GM18526 (cell line): ENCODE results near the gene COL3A1.

Experiments
- POLR2A ChIP-seq: IDR thresholded peaks from 3 replicates; pipeline ENCODE4 v1.6.1; 2011; ENCODE audit not compliant: insufficient read length; ENCODE audit errors: extremely low read depth

COL3A1 gene

DNA sequence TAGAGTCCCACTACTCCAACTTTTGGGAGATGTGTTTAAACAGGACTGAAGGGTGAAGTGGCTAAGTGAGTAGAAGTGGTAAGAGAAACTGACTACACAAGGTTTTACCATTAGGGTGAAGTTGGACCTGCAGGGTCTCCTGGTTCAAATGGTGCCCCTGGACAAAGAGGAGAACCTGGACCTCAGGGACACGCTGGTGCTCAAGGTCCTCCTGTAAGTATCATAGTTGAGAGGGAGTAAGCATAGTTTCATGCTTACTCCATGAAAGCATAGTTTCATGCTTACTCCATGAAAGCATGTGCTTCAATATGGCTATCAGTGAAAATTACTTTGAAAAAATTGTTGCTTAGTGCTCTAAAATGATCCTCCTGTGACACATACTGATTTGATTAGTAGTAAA is 19.1 kb downstream of the COL3A1 start:
- TF ChIP-seq POLR2A: no peak

DNA sequence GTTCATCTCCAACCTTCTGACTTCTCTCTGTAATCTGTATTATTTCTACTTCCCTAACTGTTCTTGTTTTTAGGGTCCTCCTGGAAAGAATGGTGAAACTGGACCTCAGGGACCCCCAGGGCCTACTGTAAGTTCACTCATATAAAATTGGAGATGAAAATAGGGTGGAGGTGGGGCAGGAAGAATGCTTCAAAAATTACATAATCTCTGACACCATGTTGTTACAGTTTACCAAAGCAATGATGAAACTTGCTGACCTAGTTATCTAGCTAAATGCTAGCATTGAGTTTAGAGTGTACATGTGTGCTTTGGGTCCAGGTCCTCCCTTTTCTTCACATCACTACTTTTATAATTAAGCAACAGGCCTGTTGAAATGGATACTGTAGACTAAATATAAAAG is 23.1 kb downstream of the COL3A1 start:
- TF ChIP-seq POLR2A: no peak

DNA sequence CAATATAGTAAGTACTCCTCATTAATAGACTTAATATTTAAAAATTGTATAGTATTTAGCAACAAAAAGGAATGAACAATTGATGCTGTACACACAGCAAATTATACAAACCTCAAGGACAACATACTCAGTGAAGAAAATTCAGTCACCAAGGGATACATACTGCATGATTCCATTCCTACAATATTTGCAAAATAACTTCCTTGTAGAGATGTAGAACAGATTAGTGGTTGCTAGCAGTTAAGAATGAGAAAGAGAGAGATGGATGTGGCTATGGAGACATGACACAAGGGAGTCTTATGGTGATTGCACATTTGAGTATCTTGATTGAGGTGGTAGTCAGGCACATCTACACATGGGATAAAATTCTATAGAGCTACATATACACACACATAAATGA is 26.0 kb downstream of the COL3A1 start:
- no peak for TF ChIP-seq POLR2A

DNA sequence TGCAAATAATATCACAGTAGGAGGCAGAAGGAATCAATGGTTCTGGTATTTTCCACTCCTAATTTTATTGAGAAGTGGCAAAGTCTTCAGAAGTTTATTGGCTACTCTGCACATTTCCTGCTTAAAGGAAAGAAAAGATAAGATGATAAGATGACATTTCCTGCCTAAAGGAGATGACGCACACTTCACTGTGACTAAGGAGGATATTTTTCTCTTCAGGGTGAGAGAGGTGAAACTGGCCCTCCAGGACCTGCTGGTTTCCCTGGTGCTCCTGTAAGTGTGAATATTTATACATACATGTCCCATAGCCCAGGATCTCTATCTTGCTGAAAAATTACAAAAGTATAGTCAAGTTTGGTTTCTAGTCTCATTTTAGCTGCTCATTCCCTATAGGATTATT is 27.9 kb downstream of the COL3A1 start:
- no peak for TF ChIP-seq POLR2A

DNA sequence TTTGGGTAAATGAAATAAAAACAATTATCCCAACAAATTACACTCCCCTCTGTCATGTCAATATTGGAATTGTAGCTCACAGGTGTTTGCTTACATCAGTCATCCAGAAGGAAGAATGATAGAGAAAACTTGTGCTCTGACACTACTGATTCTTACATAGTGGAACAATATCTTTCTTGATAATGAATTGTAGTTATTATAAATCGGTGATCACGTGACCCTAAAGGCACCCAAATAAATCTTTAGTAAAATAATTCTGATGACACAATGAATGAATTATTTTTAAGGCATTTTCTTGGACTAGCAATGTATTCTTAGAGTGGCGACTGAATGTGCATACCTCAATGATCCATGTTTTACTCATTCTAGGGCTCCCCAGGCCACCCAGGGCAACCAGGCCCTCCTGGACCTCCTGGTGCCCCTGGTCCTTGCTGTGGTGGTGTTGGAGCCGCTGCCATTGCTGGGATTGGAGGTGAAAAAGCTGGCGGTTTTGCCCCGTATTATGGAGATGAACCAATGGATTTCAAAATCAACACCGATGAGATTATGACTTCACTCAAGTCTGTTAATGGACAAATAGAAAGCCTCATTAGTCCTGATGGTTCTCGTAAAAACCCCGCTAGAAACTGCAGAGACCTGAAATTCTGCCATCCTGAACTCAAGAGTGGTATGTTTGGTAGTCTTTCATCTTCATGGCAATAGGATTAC is 34.5 kb downstream of the COL3A1 start:
- no peak for TF ChIP-seq POLR2A

DNA sequence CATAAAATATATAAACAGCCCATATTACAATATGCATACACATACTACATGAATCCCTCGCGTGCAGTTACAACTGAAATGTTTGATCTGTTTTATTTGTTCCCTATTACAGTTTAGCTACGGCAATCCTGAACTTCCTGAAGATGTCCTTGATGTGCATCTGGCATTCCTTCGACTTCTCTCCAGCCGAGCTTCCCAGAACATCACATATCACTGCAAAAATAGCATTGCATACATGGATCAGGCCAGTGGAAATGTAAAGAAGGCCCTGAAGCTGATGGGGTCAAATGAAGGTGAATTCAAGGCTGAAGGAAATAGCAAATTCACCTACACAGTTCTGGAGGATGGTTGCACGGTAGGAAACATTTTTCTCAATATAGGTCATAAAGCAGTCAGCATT is 36.4 kb downstream of the COL3A1 start:
- no peak for TF ChIP-seq POLR2A

DNA sequence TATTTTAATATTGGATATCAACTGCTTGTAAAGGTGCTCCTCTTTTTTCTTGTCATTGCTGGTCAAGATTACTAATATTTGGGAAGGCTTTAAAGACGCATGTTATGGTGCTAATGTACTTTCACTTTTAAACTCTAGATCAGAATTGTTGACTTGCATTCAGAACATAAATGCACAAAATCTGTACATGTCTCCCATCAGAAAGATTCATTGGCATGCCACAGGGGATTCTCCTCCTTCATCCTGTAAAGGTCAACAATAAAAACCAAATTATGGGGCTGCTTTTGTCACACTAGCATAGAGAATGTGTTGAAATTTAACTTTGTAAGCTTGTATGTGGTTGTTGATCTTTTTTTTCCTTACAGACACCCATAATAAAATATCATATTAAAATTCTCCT is 38.2 kb downstream of the COL3A1 start:
- TF ChIP-seq POLR2A: no peak

DNA sequence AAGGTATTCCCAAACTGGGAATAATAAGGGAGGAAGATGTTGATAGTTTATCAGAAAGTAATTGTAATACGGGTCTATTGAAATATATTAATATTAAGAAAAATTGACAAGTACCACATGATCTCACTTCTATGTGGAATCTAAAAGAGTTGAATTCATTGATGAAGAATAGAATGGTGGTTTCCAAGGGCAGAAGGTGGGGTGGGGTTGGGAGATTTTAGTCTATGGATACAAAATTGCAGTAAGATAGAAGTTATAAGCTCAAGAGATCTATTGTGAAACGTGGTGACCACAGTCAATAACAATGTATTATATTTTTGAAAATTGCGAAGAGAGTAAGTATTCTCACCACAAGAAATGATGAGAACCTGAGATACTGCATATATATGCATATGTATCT is 38.9 kb downstream of the COL3A1 start:
- TF ChIP-seq POLR2A: no peak

DNA sequence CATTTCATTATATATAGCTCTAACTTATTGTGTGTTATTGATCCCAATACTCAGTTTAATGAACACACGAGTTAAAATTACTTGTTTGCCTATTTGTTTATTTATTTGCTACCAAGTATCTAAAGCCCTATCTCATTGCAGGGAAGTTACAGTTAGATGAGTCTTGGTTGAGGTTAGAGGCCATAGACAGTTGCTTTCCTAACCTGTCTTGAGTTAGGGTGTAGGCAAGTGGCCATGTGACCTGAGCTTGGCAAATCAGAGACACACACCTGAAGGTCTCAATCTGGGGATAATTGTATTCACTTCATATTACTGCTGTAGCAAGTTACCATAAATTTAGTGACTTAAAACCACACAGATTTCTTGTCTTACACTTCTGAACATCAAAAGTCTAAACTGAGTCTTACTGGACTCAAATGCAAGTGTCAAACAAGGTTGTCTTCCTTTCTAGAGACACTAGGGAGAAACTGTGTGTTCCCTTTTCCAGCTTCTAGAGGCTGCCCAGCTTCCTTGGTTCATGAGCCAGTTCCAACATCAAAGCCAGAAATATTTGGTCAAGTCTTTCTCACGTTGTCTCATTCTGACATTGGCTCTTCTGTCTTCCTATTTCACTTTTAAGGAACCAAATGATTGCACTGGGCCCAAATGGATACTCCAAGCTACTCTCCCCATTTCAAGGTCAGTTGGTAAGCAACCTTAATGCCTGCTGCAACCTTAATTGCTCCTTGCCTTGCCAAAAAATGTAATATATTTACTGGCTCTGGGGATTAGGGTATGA is 39.7 kb downstream of the COL3A1 start:
- no peak for TF ChIP-seq POLR2A

DNA sequence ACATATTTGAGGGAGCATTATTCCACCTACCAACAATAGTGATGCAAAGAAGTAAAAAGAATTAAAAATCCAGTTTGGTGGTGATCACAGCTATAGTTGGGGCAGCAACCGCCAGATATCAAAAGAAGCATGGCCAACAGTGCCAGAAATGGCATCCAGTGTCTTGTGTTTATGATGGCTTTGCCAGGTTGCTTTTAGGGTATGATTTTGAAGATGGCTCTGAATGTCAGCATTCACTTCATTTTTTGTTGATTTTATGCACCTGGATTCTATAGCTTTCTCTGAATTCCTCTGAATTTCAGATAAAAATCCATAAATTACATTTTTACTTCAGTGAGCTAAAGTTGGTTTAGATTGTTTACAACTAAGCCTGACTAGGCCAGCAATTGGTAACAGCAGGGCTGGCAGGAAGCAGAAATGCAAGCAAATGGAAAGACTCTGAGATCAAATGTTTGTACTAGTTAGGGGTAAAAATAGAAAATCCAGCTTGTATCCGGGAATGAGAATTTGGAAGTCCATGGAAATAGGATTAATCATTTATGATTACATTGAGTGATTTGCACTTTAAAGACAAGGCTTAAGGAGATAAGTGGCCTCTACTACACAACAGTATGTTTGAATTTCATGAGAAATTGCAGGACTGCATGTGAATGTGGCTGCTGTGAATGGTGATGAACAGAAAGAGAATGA is 40.4 kb downstream of the COL3A1 start:
- no peak for TF ChIP-seq POLR2A

DNA sequence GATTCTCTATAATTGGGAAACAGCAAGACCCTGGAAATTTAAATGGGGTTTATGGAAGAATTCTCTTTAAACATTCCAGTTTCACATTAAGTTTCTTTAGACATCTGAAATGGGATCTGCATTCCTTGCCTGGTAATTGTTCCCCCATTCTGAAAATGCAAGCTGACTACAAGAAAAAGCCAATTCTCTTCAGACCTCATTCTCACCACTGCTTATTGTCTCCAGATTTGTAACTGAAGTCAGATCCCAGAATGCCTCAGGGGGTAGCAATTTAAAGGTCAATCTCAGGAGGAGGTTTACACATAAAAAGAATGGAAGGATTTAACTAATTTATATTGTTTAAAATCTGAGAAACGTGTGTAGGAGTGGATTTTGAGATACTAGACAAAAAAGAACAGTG is 41.2 kb downstream of the COL3A1 start:
- TF ChIP-seq POLR2A: no peak

DNA sequence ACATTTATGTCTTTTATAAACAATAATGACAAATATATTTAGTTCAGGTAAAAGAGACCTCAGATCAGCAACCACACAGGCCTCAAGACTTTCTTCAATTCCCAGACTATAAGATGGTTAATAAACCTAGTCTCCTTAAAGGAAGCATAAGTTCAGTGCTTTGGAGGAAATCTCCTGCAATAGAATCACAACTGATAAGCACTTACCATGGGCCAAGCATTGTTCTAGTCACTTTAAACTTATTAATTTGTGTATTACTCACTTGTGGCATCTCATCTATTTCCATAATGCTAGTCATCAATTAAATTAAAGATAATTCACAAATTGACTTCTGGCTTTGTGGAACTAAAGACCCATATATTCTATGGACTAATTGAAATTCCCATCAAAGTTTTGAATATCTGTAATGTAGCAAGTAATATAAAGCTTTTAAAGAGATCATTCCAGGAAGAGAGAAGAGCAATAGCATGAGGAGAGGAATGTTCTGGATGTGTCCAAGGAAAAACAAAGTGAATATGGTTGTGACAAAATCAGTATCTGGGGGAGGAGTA is 42.2 kb downstream of the COL3A1 start:
- no peak for TF ChIP-seq POLR2A

DNA sequence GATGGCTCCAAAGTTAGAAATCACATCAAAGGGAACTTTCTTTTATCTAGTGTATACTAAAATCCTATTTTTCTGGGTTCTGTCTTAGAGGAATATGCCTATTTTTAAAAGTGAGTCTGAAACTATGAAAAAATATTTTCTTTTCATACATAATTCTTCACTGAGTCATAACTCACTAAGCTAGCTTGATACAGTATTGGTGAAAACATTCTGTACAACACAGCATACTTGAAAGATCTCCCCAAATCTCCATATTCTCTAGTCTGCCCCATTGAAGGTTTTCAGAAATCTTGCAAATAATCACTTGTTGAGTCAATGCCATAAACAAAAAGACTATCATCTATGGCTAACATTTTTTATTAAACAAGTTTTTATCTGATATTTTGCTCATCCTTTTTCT is 44.5 kb downstream of the COL3A1 start:
- no peak for TF ChIP-seq POLR2A

DNA sequence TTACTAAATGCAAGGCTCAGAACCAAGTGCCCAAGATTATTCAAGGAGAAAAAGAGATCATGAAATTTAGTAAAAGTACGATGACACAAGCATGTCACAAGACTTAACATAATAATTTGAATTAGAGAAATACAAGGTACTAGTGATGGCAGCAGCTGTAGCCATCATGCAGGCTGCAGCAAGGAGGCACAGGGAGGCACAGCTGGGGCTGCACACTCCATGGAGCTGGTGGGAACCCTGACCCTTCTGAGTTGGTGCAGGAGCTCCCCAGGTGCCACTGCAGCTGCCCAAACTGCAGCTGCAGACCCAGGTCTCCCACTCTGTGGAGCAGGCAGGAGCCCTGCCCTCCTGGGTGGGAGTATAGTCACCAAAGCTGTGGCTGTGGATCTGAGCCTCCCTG is 46.0 kb downstream of the COL3A1 start:
- no peak for TF ChIP-seq POLR2A

DNA sequence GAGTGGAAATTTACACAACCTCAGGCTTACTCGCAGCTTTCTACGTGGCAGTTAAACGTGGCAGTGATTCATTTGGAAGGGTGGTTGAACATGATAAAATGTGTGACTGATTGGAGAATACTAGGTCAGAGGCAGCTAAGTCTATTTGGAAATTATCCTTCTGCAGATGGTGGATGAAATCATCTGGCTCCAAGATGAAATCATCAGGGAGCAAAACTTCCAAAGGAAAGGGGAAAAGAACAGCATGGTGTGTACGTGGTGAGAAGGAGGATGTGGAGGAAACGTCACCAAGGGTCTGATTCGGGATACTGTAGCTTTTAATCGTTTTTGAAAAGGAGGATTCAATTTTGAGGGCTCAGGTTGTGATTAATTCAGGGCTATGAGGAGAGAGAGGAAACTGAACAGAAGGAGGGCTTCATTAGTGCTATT is 47.9 kb downstream of the COL3A1 start:
- TF ChIP-seq POLR2A: no peak

DNA sequence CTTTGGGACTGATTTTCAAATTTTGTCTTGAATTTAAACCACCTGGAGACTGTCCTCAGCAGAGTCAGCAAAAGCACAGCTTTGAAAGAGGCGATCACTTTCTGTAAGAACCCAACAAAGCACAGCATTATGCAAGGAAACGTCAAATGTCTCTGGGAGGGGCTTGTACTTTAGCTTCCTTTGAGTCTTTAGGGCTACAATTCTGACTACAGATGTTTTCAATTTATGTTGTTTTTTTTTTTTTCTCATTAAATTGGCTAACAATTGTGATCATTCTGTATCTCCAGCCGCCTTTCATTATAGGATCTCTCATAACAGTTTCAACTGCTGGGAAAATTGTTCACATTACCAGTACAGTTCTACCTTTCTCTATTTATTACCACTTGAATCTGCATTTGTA is 48.3 kb downstream of the COL3A1 start:
- no peak for TF ChIP-seq POLR2A
